ENCODE measurements around the gene SPART. TPM values are rescaled to one million over a fixed set of nuclear protein-coding genes. Genes with fewer than 3 reads are reported as not detected.

SPART gene
- total RNA-seq, 1 experiment from 2014 or later: 60.6 TPM

DNA sequence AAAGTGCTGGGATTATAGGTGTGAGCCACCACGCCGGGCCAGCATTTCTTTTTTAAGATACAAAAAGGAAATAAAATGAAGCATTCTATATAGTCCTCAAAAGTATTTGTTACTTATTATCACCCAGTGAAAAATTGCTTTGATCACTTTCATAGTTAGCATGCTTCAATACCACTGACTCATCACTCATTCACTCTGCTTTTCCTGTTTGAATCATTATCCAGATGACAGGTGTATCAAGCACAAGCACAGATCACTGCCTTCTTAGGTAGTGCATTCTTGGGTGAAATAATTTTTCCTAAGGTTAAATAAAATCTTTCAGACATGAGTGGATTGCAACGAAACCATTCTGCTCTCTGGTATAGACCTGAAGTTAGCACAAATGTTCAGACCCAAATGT lies 35.8 kb upstream of the SPART start:
- Mint-ChIP-seq H3K4me1 (no peaks in the 10 kb centered on the region), H3K27ac (no peak overlapping the region), H3K36me3 (ENCODE audit: insufficient read depth in 1 of 3, low read depth in 3 of 3) (no peaks in the 10 kb centered on the region; a peak in 1 of 7 replicates), H3K4me3 (no peak overlapping the region), H3K27me3 (ENCODE audit: low read depth) (no peaks in the 10 kb centered on the region; the same call in 1 of the 2 replicates), H3K9me3 (no peaks in the 10 kb centered on the region)
- no peak overlapping the region for H2BK20ac ChIP-seq (ENCODE audit: low read depth, low read length, poor library complexity, severe bottlenecking)
- H3K14ac ChIP-seq (ENCODE audit: insufficient read depth, low read length): no peak overlapping the region
- H3K23ac ChIP-seq (ENCODE audit: insufficient read length, low read depth, low read length): no peak overlapping the region
- H3K4me1 ChIP-seq (ENCODE audit: insufficient read depth, low read length): no peaks in the 10 kb centered on the region
- no peak overlapping the region for H3K4me2 ChIP-seq (ENCODE audit: insufficient read depth, insufficient read length, low read length)
- no peaks in the 10 kb centered on the region for H3K27me3 ChIP-seq (ENCODE audit: insufficient read depth, low read length)
- H2AFZ ChIP-seq (ENCODE audit: low read length): no peak overlapping the region
- no peak overlapping the region for H4K91ac ChIP-seq (ENCODE audit: insufficient read length, low read depth, low read length)
- H3K4ac ChIP-seq (ENCODE audit: low read depth, low read length): no peak overlapping the region
- no peak for DNase-seq
- H3K9ac ChIP-seq (ENCODE audit: extremely low read depth, insufficient read length, low read length): no peak overlapping the region
- no peak overlapping the region for H2BK15ac ChIP-seq (ENCODE audit: low read depth, low read length)
- H3T11ph ChIP-seq (ENCODE audit: low read length): no peak overlapping the region
- H2BK120ac ChIP-seq (ENCODE audit: low read depth, low read length, poor library complexity, severe bottlenecking): no peak overlapping the region
- no CpG with 5 or more reads among the region's 3 CpGs for WGBS (ENCODE audit: extremely low coverage, insufficient read length, low lambda C conversion rate)
- H3K23me2 ChIP-seq (ENCODE audit: insufficient read length, low read depth, low read length, poor library complexity, severe bottlenecking): no peaks in the 10 kb centered on the region
- no peak overlapping the region for H3K27ac ChIP-seq (ENCODE audit: insufficient read length, low read depth, low read length)
- H3K56ac ChIP-seq (ENCODE audit: insufficient read length, low read depth, low read length): no peak overlapping the region
- TF ChIP-seq, protein P1, sequence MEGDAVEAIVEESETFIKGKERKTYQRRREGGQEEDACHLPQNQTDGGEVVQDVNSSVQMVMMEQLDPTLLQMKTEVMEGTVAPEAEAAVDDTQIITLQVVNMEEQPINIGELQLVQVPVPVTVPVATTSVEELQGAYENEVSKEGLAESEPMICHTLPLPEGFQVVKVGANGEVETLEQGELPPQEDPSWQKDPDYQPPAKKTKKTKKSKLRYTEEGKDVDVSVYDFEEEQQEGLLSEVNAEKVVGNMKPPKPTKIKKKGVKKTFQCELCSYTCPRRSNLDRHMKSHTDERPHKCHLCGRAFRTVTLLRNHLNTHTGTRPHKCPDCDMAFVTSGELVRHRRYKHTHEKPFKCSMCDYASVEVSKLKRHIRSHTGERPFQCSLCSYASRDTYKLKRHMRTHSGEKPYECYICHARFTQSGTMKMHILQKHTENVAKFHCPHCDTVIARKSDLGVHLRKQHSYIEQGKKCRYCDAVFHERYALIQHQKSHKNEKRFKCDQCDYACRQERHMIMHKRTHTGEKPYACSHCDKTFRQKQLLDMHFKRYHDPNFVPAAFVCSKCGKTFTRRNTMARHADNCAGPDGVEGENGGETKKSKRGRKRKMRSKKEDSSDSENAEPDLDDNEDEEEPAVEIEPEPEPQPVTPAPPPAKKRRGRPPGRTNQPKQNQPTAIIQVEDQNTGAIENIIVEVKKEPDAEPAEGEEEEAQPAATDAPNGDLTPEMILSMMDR (conservative IDR thresholded peaks at IDR 0.05): no peak
- no peaks in the 10 kb centered on the region for H3K79me2 ChIP-seq (ENCODE audit: insufficient read depth, low read length)
- H3K9me3 ChIP-seq (ENCODE audit: control insufficient read depth, low read depth, low read length): no peaks in the 10 kb centered on the region
- no peak overlapping the region for H2BK5ac ChIP-seq (ENCODE audit: insufficient read length, low read length)
- no peaks in the 10 kb centered on the region for H4K20me1 ChIP-seq (ENCODE audit: control insufficient read depth, insufficient read depth, insufficient read length)
- H3K18ac ChIP-seq (ENCODE audit: insufficient read length, low read depth, low read length): no peak overlapping the region
- no peak overlapping the region for H2AK5ac ChIP-seq (ENCODE audit: insufficient read length, low read length)
- no peaks in the 10 kb centered on the region for H3K79me1 ChIP-seq (ENCODE audit: insufficient read depth, low read depth, low read length, poor library complexity, severe bottlenecking)
- no peak overlapping the region for H4K8ac ChIP-seq (replicated peaks; ENCODE audit: insufficient read length, low read depth, low read length)
- no peak overlapping the region for H2BK12ac ChIP-seq (ENCODE audit: insufficient read length, low read depth, low read length)
- no peak overlapping the region for H4K5ac ChIP-seq (ENCODE audit: insufficient read length, low read depth, low read length)

Measured in H9 (cell line).